Activated naive CD4-positive, alpha-beta T cell treated with anti-CD3 and anti-CD28 coated beads, Interleukin-2, amount 10 ng/mL, durations not matched to agents 7 days and 5 days (primary cell): ENCODE data around the gene GLT6D1.

Experiments used
- CTCF ChIA-PET: fragments of 350-600 bp; sonication (Branson Sonifier 250); formaldehyde crosslinking; loops from one replicate; lab custom pipeline; 2021; ENCODE audit warnings: antibody characterized with exemption; lab: Charles Lee
- DNase-seq: peaks from one replicate; pipeline ENCODE4 v3.0.0-alpha.2; 2020
- H3K27ac Mint-ChIP-seq: one replicate; pipeline ENCODE4 v1.8.0; 2021; ENCODE audit warnings: mild to moderate bottlenecking, moderate library complexity, mixed read lengths
- H3K27me3 Mint-ChIP-seq: one replicate; pipeline ENCODE4 v1.8.0; 2021; ENCODE audit warnings: mild to moderate bottlenecking, mixed read lengths
- H3K36me3 Mint-ChIP-seq: one replicate; pipeline ENCODE4 v1.8.0; 2021; ENCODE audit warnings: mixed read lengths
- H3K4me1 Mint-ChIP-seq: one replicate; pipeline ENCODE4 v1.8.0; 2021; ENCODE audit warnings: mixed read lengths
- H3K4me3 Mint-ChIP-seq: one replicate; pipeline ENCODE4 v1.8.0; 2021; ENCODE audit warnings: mild to moderate bottlenecking, moderate library complexity, mixed read lengths
- H3K9me3 Mint-ChIP-seq: one replicate; pipeline ENCODE4 v1.8.0; 2021; ENCODE audit warnings: mixed read lengths

The GLT6D1 gene

GRCh38 chr9:135582966-135583687 lies 56.2 kb downstream of the GLT6D1 start:
- CTCF ChIA-PET = no interaction called here
- H3K9me3 Mint-ChIP-seq = no peaks in the 10 kb centered on the region
- peaks cover 3% of the 10 kb centered on the region for H3K27me3 Mint-ChIP-seq
- no peak for DNase-seq
- H3K36me3 Mint-ChIP-seq = no peaks in the 10 kb centered on the region
- H3K4me1 Mint-ChIP-seq = no peaks in the 10 kb centered on the region
- no peak overlapping the region for H3K4me3 Mint-ChIP-seq
- no peak overlapping the region for H3K27ac Mint-ChIP-seq

GRCh38 chr9:135582541-135582940 lies 56.8 kb downstream of the GLT6D1 start:
- Mint-ChIP-seq H3K27ac (no peak overlapping the region), H3K4me3 (no peak overlapping the region), H3K27me3 (peaks cover 3% of the 10 kb centered on the region), H3K4me1 (no peaks in the 10 kb centered on the region), H3K36me3 (no peaks in the 10 kb centered on the region), H3K9me3 (no peaks in the 10 kb centered on the region)
- no peak for DNase-seq
- CTCF ChIA-PET = no interaction called here

- no peaks in the 10 kb centered on the region for H3K36me3 Mint-ChIP-seq
- CTCF ChIA-PET = no interaction called here
- peaks cover 3% of the 10 kb centered on the region for H3K27me3 Mint-ChIP-seq
- no peak for DNase-seq
- H3K4me3 Mint-ChIP-seq = no peak overlapping the region
- no peaks in the 10 kb centered on the region for H3K4me1 Mint-ChIP-seq
- no peak overlapping the region for H3K27ac Mint-ChIP-seq
- H3K9me3 Mint-ChIP-seq = no peaks in the 10 kb centered on the region
Observed at GRCh38 chr9:135581636-135582426, 57.5 kb downstream of the GLT6D1 start.

GRCh38 chr9:135580664-135581380 lies 58.5 kb downstream of the GLT6D1 start:
- no peaks in the 10 kb centered on the region for H3K9me3 Mint-ChIP-seq
- CTCF ChIA-PET = no interaction called here
- no peak overlapping the region for H3K27ac Mint-ChIP-seq
- no peaks in the 10 kb centered on the region for H3K4me1 Mint-ChIP-seq
- H3K27me3 Mint-ChIP-seq = peaks cover 3% of the 10 kb centered on the region
- DNase-seq = no peak
- H3K4me3 Mint-ChIP-seq = no peak overlapping the region
- no peaks in the 10 kb centered on the region for H3K36me3 Mint-ChIP-seq

- no peaks in the 10 kb centered on the region for H3K9me3 Mint-ChIP-seq
- H3K27ac Mint-ChIP-seq = no peak overlapping the region
- DNase-seq = no peak
- no peak overlapping the region for H3K4me3 Mint-ChIP-seq
- no peaks in the 10 kb centered on the region for H3K4me1 Mint-ChIP-seq
- no peaks in the 10 kb centered on the region for H3K36me3 Mint-ChIP-seq
- peaks cover 3% of the 10 kb centered on the region for H3K27me3 Mint-ChIP-seq
- CTCF ChIA-PET = no interaction called here
Observed at GRCh38 chr9:135579889-135580660, 59.3 kb downstream of the GLT6D1 start.

GRCh38 chr9:135579356-135579755 lies 60.0 kb downstream of the GLT6D1 start:
- no peak for DNase-seq
- H3K36me3 Mint-ChIP-seq = no peaks in the 10 kb centered on the region
- H3K4me1 Mint-ChIP-seq = no peaks in the 10 kb centered on the region
- no peak overlapping the region for H3K4me3 Mint-ChIP-seq
- CTCF ChIA-PET = no interaction called here
- H3K9me3 Mint-ChIP-seq = no peaks in the 10 kb centered on the region
- H3K27me3 Mint-ChIP-seq = peaks cover 3% of the 10 kb centered on the region
- H3K27ac Mint-ChIP-seq = no peak overlapping the region

- CTCF ChIA-PET = no interaction called here
- Mint-ChIP-seq H3K36me3 (no peaks in the 10 kb centered on the region), H3K27ac (no peak overlapping the region)
Observed at GRCh38 chr9:135577256-135577655, 62.1 kb downstream of the GLT6D1 start.

GRCh38 chr9:135575995-135576631 lies 63.2 kb downstream of the GLT6D1 start:
- no peaks in the 10 kb centered on the region for H3K27me3 Mint-ChIP-seq

More at GRCh38 chr9:135577256-135577655, 62.1 kb downstream of the GLT6D1 start:
- Mint-ChIP-seq H3K4me1 (no peaks in the 10 kb centered on the region), H3K9me3 (no peaks in the 10 kb centered on the region), H3K4me3 (no peak overlapping the region), H3K27me3 (no peaks in the 10 kb centered on the region)
- no peak for DNase-seq

GRCh38 chr9:135574943-135575342 lies 64.4 kb downstream of the GLT6D1 start:
- Mint-ChIP-seq H3K27me3 (no peaks in the 10 kb centered on the region), H3K4me3 (no peak overlapping the region), H3K9me3 (no peaks in the 10 kb centered on the region), H3K4me1 (no peaks in the 10 kb centered on the region), H3K36me3 (no peaks in the 10 kb centered on the region), H3K27ac (no peak overlapping the region)
- no peak for DNase-seq
- CTCF ChIA-PET = no interaction called here

More at GRCh38 chr9:135575995-135576631, 63.2 kb downstream of the GLT6D1 start:
- Mint-ChIP-seq H3K9me3 (no peaks in the 10 kb centered on the region), H3K36me3 (no peaks in the 10 kb centered on the region), H3K4me3 (no peak overlapping the region), H3K4me1 (no peaks in the 10 kb centered on the region), H3K27ac (no peak overlapping the region)
- CTCF ChIA-PET = no interaction called here
- no peak for DNase-seq

GRCh38 chr9:135574331-135574730 lies 65.0 kb downstream of the GLT6D1 start:
- Mint-ChIP-seq H3K9me3 (peaks cover under 1% of the 10 kb centered on the region), H3K27ac (no peak overlapping the region), H3K4me3 (no peak overlapping the region), H3K36me3 (no peaks in the 10 kb centered on the region), H3K4me1 (no peaks in the 10 kb centered on the region), H3K27me3 (no peaks in the 10 kb centered on the region)
- CTCF ChIA-PET = no interaction called here
- no peak for DNase-seq
